ENCODE results near the gene SAP30L.

SAP30L gene

GRCh38 chr5:154498591-154498990 is 52.8 kb downstream of the SAP30L start:
- no peak overlapping the region for H3K4me3 ChIP-seq (ENCODE audit: low read depth, low read length)
- no peak for TF ChIP-seq CTCF (IDR thresholded peaks at IDR 0.05; ENCODE audit: borderline replicate concordance, insufficient read depth, low read depth, low read length)

- H3K4me3 ChIP-seq (ENCODE audit: low read depth, low read length): no peak overlapping the region
- TF ChIP-seq CTCF (IDR thresholded peaks at IDR 0.05; ENCODE audit: borderline replicate concordance, insufficient read depth, low read depth, low read length): no peak
These were observed 53.2 kb downstream of the SAP30L start for GRCh38 chr5:154498994-154499393.

- no peak overlapping the region for H3K4me3 ChIP-seq (ENCODE audit: low read depth, low read length)
- no peak for TF ChIP-seq CTCF (IDR thresholded peaks at IDR 0.05; ENCODE audit: borderline replicate concordance, insufficient read depth, low read depth, low read length)
These were observed 55.8 kb downstream of the SAP30L start for GRCh38 chr5:154501566-154501965.

GRCh38 chr5:154502180-154502579 is 56.4 kb downstream of the SAP30L start:
- no peak for TF ChIP-seq CTCF (IDR thresholded peaks at IDR 0.05; ENCODE audit: borderline replicate concordance, insufficient read depth, low read depth, low read length)
- H3K4me3 ChIP-seq (ENCODE audit: low read depth, low read length): no peak overlapping the region

GRCh38 chr5:154503698-154504039 is 57.9 kb downstream of the SAP30L start:
- no peak for TF ChIP-seq CTCF (IDR thresholded peaks at IDR 0.05; ENCODE audit: borderline replicate concordance, insufficient read depth, low read depth, low read length)
- no peak overlapping the region for H3K4me3 ChIP-seq (ENCODE audit: low read depth, low read length)

DNA sequence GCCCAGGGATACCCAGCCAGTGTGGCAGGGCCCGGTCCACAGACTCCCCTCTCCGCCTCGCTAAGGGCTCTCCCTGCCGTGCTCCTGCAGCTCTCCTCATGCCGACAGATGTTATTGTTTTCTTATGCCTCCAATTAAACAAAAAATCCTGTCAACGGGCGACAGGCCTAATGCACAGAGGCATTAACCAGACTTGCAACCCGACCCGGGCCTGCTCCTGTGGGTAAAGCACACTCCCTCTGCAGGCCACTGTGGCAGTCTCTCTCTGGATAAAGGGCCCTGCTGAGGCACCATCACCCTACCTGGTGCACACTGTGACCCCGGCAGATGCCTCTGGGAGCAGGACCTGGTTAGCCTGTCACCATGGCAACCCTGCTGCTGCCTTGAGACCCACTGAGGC is 59.8 kb downstream of the SAP30L start:
- TF ChIP-seq CTCF (IDR thresholded peaks at IDR 0.05; ENCODE audit: borderline replicate concordance, insufficient read depth, low read depth, low read length): no peak
- H3K4me3 ChIP-seq (ENCODE audit: low read depth, low read length): no peak overlapping the region

DNA sequence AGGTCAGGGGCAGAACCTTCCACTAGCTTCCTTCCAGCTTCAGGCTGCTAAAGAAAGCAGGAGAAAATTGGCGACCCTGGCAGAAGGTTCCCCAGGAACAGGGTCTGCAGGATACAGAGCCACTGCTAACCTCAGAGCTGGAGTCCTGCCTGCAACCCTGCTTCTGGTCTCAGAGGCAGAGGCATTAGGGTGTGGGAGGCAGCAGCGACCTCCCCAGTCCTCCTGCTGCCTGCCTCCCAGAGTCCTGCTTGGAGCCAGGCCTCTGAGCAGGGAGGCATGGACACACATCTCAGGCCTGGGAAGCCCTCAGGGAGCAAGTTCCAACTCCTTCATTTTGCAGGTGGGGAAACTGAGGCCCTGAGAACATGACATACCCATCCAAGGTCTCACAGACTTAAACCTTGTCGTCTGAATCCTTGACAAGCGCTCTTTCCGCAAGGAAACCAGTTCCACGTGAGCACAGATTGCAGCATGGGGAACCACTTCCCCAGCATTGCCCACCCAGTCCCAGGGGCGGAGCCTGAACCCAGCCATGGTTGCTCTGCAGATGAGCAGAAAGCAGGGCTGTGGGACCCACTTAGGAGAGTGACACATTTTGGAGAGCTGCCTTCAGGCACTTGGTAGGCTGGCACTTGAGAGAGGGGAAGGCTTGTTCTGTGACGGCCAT is 60.4 kb downstream of the SAP30L start:
- no peak for TF ChIP-seq CTCF (IDR thresholded peaks at IDR 0.05; ENCODE audit: borderline replicate concordance, insufficient read depth, low read depth, low read length)
- no peak overlapping the region for H3K4me3 ChIP-seq (ENCODE audit: low read depth, low read length)

Measured in GM12875 (cell line).